ENCODE results near the gene HINT3.
"Not testable (repeated sequence)": the region's sequence is repeated elsewhere in the genome, so short reads cannot be mapped to it uniquely, and the experiment has no call there.

Gene HINT3

DNA sequence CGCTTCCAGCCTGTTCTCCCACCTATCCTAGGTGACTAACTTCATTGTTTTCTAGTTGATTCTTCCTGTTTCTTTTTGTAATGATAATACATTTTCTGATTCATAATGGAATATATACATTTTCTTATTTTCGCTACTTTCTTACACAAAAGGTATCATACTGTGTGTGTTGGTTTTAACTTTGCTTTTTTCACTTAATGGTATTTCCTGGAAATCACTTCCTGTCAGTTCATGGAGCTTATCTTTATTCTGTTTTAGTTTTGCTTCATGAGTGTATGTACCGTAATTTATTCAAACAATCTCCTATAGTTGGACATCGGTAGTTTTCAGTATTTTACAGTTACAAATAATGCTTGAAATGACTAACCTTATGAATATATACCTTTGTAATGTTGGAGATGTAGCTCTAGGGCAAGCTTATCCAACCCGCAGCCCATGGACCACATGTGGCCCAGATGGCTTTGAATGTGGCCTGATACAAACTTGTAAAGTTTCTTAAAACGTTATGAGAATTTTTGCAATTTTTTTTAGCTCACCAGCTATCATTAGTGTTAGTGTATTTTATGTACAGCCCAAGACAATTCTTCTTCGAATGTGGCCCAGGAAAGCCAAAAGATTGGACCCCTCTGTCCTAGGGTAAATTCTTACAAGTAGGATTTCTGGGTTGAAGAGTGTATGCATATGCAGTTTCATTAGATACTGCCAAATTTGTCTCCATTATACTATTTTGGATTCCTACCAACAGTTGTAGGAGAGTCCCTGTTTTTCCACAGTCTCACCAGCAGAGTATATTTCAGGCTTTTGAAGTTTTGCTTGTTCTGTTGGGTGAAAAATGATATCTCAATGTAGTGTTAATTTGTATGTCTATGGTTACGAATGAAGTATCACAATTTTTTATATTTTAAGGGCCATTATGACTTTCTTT lies 46.4 kb downstream of the HINT3 start:
- DNase-seq (ENCODE audit: low spot score) = no peak

DNA sequence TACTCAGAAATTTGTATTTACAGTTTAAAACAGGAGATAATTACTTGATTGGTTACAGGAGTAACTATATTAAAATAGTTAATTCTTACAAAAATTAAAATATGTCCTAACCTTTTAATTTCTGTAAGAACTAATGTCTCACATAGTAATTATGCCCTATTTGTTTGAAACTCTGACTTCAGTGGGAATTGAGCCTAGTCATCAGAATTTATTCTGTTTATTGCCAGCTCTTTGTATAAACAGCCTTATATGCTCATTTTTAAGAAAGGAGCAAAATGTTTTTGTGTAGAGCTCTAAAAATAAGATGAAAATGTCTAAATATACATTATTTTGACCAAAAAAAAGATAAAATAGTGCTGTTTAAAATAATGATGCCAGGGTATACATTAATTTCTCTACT lies 51.2 kb downstream of the HINT3 start:
- DNase-seq (ENCODE audit: low spot score) = no peak

DNA sequence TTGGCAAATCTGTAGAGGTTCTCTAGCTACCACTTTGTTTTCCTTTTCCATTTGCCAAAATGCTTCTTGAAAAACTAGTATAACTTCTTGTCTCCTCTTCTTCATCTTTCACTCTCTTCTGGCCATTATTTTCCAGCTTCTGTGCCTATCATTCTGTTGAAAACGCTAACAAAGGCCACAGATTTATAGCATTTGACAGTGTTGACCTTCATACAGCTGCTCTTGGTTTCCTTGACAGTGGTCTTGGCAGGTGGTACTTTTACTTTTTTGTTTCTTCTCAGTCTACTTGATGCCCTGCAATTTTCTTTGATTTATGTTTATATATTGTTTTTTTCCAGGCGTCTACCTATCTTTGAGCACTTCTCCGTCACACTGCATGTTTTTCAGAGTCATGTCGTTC lies 53.5 kb downstream of the HINT3 start:
- DNase-seq (ENCODE audit: low spot score) = no peak

DNA sequence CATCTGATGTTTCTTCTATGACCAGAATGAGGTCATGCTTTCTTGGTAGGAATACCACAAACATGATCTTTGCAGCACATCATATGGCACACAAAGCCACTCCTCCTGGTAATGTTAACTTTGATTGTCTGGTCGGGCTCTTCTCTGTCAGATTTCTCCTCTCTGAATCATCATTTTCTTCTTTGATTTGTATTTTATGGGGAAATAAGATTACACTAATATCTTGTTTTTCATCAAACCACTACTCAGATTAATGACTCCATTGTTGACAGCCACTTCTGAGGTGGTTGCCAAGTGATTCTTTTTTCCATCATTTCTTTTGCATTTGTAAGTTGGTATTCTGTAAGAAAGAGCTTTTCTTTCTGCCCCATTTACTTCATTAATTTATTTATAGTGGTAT lies 59.3 kb downstream of the HINT3 start:
- no peak for DNase-seq (ENCODE audit: low spot score)

DNA sequence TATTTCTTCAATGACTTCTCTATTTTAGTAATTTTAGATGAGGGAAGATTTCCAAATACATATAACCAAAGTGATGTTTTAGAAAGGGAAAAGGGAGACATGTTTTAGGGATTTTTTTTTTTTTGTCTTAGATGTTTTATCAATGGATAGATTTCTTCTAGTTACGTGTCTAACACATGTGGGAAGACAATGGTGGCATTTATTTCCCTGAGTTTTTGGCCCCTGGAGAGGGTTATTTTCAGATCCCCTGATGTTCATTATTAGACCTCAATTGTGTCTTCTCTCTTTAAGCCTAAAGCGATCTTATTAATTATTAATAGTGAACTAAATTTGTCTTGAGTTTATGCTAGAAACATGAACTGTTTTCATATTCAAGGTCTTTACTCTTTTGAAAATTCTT lies 60.0 kb downstream of the HINT3 start:
- no peak for DNase-seq (ENCODE audit: low spot score)

DNA sequence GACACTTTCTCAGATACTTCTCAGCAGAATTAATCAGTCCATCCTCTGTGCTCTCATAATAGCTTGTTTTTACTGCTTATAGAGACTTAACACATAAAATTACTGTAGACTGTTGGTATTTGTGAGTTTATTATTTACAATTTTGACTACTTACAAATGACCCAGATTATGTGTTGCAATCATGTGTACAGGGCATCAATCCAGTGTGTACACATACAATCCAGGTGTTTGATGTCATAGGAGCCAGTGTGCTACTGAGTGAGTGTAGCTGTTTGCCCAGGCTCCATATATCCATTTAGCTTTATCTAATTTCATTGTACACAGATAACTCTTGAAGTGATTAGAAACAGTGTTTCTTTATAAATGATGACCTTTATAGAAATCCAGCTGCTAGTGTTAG lies 61.1 kb downstream of the HINT3 start:
- no peak for DNase-seq (ENCODE audit: low spot score)

GRCh38 chr6:126020305-126021050 lies 63.9 kb downstream of the HINT3 start:
- DNase-seq (ENCODE audit: low spot score) = no peak

DNA sequence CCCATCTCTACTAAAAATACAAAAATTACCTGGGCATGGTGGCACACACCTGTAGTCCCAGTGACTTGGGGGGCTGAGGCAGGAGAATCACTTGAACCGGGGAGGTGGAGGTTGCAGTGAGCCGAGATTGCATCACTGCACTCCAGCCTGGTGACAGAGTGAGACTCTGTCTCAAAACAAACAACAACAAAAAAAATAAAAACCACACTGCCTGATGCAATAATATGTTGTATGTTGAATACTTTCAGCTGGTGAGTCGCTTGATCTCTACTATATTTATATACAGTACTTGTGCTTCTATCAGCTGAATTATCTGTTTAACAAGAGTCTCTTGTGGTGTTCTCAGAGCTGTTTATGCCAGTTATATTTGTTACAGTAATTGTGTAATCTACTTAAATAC lies 66.9 kb downstream of the HINT3 start:
- DNase-seq (ENCODE audit: low spot score) = not testable (repeated sequence)

DNA sequence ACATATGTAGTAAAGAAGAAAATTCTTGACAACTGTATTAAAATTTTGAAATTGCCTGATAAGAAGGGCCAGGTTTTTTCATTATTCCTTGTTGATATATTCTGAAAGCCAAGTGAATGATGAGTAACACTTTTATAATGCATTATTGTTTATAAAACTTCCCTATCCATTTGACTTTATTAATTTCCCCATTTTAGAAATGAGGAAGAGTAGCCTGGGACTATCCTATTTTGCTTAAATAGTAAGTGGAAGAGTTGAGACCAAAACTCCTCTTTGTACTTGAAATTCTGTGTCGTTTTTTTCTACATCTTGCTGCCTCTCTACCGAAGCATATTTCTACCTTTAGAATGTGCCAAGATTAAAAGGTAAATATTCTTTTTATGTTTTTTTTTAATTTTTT lies 69.4 kb downstream of the HINT3 start:
- no peak for DNase-seq (ENCODE audit: low spot score)

GRCh38 chr6:126027601-126028000 lies 71.0 kb downstream of the HINT3 start:
- DNase-seq (ENCODE audit: low spot score) = no peak
